MM.1S (cell line): ENCODE results near the gene TMEM132E.

ENCODE experiments used
- EZH2 ChIP-seq: fragments of 300-600 bp; sonication (generic); optimal IDR thresholded peaks from 2 replicates; pipeline ENCODE3; 2017; ENCODE audit warnings: low read depth, mild to moderate bottlenecking, antibody characterized with exemption, low read length, mixed read lengths
- EZH2phosphoT487 ChIP-seq: fragments of 300-600 bp; sonication (generic); IDR thresholded peaks from 2 replicates; pipeline ENCODE4 v1.6.1; 2018; ENCODE audit warnings: antibody characterized with exemption, low read length
- TF ChIP-seq, protein P1 (sequence below): fragments of 300-600 bp; sonication (generic); IDR thresholded peaks from 2 replicates; pipeline ENCODE4 v1.5.1; 2016; ENCODE audit warnings: antibody characterized with exemption, low read length, mixed read lengths

DNA sequence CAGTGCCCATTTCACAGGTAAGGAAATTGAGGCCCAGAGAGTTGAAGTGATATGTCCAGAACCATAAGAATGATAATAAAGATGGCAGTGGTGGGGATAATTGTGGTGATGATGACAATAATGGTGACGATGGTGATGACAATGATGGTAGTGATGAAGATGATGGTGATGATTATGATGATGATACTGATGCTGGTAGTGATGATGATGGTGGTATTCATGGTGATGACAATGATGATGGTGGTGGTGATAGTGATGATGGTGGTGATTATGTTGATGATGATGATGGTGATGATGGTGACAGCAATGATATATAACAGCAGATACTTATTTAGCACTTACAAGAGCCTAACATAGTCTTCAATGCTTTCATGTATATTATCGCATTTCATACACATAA lies 18.1 kb upstream of the TMEM132E start:
- TF ChIP-seq EZH2phosphoT487, result no peak
- TF ChIP-seq, protein P1, sequence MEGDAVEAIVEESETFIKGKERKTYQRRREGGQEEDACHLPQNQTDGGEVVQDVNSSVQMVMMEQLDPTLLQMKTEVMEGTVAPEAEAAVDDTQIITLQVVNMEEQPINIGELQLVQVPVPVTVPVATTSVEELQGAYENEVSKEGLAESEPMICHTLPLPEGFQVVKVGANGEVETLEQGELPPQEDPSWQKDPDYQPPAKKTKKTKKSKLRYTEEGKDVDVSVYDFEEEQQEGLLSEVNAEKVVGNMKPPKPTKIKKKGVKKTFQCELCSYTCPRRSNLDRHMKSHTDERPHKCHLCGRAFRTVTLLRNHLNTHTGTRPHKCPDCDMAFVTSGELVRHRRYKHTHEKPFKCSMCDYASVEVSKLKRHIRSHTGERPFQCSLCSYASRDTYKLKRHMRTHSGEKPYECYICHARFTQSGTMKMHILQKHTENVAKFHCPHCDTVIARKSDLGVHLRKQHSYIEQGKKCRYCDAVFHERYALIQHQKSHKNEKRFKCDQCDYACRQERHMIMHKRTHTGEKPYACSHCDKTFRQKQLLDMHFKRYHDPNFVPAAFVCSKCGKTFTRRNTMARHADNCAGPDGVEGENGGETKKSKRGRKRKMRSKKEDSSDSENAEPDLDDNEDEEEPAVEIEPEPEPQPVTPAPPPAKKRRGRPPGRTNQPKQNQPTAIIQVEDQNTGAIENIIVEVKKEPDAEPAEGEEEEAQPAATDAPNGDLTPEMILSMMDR, result no peak
- TF ChIP-seq EZH2, result no peak
